GM19240 (cell line): ENCODE data around the gene SLC25A13.
"Not testable (repeated sequence)": the region's sequence is repeated elsewhere in the genome, so short reads cannot be mapped to it uniquely, and the experiment has no call there.

Experiments
- DNase-seq: peaks from one replicate; pipeline ENCODE4 v3.0.0; 2011; ENCODE audit warnings: low spot score; ENCODE audit not compliant: insufficient read length

SLC25A13 gene

DNA sequence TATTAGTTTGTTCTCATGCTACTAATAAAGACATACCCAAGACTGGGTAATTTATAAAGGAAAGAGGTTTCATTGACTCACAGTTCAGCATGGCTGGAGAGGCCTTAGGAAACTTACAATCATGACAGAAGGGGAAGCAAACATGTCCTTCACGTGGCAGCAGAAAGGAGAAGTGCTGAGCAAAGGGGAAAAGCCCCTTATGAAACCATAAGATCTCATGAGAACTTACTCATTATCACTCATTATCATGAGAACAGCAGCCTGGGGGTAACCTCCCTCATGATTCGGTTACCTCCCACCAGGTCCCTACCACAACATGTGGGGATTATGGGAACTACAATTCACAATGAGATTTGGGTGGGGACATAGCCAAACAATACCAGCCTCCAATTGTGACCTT is 4.9 kb upstream of the SLC25A13 start:
- not testable (repeated sequence) for DNase-seq

DNA sequence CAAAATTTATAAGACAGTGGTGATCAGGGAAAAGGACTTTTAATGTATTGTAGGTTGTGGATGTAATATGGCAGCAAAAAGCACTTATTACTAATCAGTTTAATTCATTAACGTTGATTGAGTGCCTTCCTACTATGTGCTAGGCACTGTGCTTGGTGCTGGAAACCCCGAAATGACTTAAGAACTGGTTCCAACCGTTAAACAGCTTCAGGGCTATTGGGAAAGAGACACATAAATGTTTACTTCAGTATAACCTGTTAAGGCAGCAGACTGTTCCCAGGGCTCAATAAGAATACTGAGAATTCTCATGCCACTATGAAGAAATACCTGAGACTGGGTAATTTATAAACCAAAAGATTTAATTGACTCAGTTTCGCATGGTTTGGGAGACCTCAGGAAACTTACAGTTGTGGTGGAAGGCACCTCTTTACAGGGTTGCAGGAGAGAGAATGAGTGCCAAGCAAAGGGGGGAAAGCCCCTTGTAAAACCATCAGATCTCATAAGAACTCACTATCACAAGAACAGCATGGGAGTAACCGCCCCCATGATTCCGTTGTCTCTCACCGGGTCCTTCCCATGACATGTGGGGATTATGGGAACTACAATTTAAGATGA is 1.1 kb upstream of the SLC25A13 start:
- no peak for DNase-seq

DNA sequence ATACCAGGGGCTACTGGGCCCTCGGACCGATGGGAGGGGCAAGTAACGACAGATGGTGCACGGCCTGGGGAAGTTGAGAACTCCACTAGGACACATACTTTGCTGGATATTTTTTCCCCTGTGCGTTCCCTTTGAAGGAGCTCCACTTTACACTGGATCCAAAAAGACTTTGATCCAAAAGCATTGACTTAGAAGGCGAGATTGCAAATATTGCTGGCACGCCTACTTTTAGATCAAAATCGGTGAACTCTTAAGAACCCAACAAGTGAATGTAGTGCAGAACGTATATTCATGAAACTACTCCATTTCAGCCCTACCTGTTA is 436 bp upstream of the SLC25A13 start:
- no peak for DNase-seq

DNA sequence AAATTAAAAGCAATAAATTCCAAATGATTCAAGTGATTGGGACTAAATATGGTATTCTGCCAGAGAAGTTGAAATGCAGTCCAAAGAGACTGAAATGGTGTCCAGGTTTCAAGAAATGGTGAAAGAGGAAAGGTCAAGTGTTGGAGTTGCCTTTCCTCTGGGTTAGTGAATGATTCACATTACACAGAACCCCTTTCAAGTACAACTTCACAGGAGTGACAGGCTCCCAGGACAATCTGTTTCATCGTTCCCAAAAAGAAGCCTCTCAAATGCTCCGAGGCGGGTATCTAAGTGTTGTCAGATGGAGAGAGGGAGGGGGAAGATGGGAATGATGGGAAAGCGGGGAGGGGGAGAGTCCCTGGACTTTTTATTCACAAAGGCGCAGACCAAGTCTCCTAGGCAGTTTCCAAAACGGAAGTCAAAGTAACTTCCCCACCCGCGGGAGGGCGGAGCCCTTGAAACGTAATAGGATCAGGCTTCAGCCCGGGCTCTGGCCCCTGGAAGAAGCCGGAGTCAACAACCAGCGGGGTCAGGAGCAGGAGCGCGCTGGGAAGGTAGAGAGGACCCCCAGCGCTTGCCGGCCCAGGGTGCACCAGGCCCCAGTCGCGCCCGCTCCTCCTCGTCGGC is 754 bp downstream of the SLC25A13 start:
- peak; percentile 8 for DNase-seq

DNA sequence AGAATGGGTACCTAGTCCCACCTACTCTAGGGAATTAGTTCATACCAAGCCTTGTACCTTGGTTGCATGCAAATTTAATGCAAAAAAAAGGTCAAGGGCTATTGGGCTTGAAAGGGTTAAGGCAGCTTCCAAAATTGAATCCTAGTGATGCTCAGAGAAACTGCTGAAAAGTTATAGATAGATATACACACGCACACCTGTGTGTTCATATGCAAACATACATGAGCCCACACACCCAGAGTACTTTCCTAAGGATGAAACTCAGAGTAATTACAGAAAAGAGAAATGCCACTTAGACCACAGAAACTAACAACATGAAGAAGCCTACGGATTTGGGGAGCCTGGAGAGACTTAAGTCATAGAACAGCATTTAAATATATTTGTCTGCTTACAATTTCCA is 1.5 kb downstream of the SLC25A13 start:
- DNase-seq = peak; percentile 8

DNA sequence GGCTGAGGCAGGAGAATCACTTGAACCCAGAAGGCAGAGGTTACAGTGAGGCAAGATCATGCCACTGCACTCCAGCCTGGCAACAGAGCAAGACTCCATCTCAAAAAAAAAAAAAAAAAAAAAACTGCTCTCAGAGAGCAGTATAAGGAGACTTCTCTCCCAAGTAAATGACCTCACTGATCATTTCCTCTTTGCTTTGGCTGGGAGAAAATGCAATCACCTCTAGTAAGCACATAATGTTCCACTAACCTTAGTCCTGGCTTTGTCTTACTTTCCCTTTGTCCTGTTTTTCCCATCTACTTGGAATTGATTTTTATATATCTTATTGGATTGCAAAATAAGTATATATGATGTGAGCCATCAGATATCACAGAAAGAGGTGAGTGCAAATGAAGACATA is 2.5 kb downstream of the SLC25A13 start:
- DNase-seq = no peak

DNA sequence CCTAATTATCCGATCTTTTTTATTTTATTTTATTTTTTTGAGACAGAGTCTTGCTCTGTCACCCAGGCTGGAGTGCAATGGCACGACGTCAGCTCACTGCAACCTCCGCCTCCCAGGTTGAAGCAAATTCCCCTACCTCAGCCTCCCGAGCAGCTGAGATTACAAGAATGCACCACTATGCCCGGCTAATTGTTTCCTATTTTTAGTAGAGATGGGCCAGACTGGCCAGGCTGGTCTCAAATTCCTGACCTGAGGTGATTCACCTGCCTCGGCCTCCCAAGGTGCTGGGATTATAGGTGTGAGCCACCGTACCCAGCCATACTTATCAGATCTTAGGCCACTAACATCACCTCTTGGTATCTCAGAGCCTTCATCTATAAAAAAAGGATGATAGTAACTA is 4.9 kb downstream of the SLC25A13 start:
- DNase-seq = no peak

DNA sequence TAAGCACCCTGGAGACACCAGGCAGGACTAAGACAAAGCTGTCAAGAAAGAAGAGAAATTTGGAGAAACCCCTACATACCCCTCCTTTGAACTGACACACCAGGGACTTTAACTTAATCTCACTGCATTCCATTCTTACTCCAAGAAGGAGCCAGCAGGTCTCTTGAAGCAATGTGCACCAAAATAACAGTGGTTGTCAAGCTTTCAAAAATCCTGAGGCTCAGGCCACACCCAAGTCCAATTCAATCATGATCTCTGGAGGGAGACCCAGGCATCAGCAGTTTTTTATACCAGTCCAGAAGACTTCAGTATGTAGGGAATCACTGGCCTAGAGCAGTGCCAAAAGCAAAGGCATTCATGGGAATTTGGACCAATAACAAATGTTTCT is 6.8 kb downstream of the SLC25A13 start:
- no peak for DNase-seq

DNA sequence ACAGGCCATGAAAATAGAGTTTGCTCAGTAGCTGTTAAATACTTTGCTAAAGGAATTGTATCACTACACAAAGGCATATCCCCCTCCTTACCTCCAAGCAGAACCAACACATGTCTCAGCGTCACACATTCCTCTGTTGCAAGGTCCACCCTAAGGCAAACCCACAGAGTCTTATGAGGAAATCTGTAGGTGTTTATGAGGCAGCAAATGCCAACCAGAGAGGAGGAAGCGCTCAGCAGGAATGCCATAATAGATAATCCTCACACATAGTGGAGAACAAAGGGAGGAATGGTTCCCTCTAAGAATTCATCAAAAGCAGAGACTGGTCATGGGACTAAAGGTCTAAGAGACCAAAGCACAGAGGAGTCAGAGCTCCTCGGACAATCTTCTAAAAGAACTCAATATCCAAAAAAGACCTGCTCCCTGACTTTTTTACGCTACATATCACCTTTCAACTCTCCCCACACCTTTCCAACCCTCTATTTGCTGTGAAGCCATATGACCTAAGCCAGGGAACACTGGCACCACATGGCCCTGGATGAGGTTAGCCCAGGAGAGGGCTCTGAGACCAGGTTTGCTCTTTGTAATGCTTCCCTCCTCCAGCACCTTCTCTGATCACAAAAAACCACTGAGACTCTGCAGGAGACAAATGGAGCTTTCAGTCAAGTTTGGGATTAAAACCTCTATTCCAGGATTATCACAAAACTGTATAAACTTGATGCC is 7.3 kb downstream of the SLC25A13 start:
- no peak for DNase-seq

DNA sequence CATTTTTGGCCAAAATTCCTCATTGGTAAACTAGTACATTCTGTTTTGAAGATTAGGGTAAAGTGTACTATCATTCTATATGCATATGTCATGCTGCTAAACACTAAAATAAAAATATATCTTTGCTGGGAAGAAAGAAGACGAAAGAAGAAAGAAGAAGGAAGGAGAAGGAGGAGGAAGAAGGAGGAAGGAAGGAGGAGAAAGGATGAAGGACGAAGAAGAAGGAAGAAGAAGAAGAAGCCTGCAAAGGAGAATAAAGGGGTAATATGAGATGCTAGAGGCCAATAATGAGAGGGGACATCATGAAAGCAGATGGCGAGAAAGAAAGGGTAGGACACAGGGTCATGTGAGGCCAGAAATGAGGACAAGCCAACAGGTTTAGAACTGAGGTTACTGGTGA is 8.0 kb downstream of the SLC25A13 start:
- no peak for DNase-seq

DNA sequence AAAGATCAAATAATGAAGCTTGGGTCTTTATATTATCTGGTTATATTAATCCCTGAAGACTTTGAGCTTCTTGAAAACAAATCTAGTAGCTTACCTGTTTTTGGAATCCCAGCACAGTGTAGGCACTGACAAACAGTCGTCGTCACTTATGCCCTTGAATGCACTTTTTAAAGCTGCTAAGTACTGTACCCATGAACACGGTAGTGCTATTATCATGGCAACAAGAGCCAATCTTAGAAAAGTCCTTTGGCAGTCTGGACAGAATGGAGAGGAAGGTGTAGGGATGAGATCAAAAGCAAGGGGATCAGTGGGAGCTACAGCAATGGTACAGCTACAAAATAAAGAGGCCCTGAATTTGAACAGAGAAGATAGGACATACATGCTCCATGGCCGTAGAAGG is 9.4 kb downstream of the SLC25A13 start:
- no peak for DNase-seq

DNA sequence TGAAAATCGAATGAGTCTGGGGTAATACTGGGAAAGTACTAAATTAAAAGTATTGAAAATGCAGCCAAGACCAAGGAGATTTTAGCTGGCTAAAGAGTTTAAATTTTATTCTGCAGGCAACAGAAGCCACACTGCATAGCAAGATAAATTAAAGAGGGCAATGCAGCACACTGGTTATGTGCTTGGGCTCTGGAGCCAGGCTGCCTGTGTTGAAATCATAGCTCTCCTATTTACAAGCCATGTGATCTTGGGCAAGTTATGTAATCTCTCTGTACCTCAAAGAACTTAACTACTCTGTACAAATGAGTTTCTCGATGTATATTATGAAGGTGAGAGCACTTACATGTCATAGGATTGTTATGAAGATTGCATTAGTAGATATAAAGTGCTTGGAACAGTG is 9.9 kb downstream of the SLC25A13 start:
- DNase-seq = no peak

DNA sequence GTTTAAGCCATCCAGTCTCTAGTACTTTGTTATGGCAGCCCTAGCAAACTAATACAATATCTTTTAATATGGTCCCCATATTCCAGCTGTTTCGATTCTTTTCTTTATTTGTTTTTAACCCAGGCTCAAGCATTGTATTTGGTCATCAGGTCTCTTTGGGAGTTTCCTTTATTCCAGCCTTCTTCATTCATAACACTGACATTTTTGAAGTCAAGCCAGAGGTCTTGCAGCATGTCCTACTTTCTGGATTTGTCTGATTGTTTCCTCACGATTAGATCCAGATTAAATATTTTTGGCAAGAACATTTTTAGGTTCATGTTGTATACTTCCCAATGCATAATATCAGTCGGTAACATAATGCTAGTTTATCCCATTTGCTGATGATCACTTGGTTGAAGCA is 11.8 kb downstream of the SLC25A13 start:
- no peak for DNase-seq

DNA sequence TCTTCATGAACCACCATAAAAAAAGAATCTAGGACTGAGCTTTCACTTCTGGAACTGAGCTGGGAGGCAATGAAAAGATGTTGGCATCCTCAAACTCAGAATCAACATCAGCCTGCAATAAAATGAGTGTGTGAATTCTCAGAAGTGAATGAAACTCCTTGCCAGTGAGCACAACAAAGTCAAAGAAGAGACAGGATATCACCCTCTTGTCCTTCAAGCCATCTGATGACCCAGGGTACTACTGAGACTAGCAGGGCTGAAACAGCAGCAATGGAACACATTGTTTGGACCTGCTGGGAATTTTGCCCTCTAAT is 13.0 kb downstream of the SLC25A13 start:
- DNase-seq = no peak

DNA sequence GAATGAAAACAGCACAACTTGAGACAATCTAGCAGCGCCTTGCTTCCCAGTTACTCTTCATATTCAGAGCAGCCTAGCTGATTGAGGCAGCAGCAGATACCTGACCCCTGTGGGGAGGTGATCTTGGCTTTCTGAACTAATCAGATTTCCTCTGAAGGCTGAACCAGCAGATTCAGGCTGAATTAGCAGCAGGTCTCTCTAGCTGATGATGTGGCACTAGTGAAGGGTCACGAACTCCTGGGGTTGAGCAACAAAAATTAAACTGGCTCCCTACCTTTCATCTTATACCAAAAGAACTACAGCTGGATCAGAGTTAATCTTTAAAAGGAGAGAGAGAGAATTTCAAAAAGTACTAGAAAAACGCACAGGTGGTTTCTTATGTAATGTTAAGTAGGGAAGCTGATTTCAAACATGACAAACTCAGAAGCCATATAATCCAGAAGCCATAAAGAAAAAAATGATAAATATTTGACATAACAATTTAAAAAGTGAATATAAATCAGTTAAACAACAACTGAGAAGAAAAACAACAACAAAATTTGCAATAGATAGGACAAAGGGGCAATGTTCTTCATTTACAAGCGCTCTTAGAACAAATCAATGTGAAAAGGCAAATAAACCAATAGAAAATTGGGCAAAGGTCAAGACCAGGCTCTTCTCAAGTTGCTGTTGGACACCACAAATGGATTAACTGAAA is 13.5 kb downstream of the SLC25A13 start:
- no peak for DNase-seq

DNA sequence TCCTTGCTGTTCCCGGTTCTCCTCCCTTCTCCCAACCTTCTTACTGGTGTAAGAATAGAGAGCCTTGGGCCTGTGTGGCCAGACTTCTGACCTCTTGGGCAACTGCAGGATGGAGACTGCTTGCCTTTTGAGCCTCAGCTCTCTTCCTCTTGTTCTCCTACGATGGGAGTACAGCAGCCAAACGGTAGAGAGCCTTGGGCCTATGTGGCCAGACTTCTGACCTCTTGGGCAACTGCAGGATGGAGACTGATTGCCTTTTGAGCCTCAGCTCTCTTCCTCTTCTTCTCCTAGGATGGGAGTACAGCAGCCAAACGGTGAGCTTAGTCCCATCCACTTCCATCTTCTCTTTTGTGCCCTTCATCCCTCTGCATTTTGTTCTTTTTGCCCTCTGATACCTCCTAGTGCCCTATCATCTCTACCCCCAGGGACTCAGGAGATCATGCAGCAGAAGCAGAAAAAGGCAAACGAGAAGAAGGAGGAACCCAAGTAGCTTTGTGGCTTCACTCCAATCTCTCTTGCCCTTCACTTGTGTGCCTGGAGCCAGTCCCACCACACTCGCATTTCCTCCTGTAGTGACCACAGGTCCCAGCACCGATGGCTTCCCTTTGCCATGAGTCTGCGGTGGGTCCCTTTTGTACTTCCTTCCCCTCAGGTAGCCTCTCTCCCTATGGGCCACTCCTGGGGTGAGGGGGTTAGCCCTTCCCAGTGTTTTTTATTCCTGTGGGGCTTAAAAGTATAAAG is 15.3 kb downstream of the SLC25A13 start:
- DNase-seq = no peak

DNA sequence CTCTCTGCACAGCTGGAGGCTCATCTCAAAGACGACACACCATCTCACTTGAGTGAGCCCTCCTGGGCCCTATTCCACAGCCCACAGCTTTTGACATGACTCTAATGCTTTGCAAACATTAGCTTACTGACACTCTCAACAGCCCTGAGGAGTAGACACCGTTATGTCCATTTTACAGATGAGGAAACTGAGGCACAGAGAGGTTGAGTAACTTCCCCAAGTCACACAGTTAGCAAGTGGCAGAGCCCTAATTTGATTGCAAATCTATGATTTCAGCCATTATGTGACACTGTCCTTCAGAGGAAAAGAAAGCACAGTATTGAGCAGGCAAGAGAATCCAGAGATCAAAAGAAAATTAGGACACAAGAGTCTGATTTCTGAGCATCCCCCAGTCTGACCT is 16.0 kb downstream of the SLC25A13 start:
- DNase-seq = no peak

DNA sequence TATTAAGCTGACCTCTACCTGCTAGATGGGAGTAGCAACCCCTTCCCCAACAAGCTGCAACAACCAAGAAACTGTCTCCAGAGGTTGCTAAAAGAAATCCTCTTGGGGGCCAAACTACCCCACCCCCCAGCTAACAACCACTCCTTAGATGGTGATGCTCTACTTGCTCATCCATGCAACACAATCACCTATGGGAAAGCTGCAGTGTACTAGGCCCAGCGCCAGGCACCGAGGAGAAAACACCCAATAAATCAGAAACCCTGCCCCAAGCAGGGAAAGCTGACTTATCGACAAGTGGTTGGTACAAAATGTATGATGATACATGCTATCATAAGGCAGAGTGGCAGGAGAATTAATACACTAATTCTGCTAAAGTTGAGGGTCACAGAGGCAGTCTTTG is 17.3 kb downstream of the SLC25A13 start:
- no peak for DNase-seq

DNA sequence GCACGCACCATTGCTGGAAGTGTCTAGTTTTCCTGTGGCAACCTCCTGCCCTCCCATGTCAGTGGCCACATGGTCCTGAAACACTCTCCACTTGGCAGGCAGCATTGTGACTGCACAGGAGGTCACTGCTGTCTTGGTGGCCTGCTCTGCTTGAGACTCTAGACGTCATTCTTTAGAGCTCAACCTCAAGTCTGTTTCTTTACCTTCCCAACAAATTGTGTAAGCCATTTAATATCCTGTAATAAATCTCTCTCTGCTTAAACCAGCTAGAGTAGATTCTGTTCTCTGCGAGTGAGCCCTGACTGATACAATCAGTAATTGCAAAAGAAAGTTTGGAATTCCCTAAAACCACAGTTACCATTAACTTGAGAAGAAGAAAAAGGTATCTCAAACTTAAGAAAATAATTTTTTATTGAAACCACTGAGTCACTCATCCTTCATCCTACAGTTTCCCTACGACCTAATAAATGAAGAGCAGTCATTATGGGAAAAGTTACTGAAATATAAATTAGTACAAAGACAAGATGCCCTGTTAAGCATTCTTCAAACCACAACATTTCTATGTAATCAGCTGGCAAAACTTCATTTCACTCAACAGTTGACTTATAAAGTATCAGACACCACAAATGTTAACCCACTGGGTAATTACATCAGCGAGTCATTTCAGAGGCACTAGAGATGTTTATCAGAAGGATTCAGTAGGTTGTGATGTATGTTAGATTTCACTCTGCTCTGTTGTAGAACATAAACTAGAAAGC is 18.0 kb downstream of the SLC25A13 start:
- no peak for DNase-seq

DNA sequence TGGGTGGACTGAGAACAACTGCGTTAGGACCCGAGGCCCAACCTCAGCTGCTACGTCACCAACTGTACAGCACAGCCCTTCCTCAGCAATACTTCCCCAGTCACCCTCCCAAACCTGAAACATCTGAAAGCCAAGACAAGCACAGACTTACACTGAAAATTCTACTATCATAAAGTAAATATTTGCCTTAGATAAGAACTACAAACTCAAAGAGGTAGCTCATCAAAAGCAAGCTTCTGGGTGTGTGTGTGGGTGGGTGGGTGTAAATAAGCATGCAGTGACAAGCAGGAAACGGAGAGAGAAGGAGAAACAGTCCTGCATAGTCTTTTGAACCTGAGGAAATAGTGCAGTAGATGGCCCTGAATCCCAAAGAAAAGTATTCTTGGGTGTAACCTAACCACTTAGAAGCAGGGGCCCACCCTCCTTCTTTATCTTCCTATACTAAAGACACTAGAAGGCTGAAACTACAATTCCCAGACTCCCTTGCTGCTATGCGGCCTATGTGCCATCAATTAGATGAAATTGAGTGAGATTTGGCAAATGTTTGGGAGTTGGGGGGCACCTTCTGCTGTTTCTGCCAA is 18.7 kb downstream of the SLC25A13 start:
- DNase-seq = no peak

DNA sequence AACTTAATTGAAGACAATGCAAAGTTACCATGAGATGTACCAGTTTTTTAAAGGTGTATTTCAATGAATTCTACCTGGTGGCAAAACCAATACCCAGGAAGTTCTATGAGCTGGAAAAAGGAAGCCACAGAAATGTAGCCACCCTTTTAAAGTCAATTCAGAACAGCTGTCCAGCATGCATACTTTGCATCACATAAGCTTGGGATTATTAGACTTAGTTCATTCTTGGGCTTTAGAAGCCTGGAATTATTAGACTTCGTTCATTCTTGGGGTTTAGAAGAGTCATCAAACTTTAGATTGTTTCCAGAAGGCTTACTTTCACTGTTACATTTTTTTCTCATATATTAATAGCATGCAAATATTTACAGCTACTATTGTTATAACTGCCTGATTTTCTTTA is 20.9 kb downstream of the SLC25A13 start:
- no peak for DNase-seq
